ENCODE results near the gene MMP28. TPM values are rescaled to one million over a fixed set of nuclear protein-coding genes. Genes with fewer than 3 reads are reported as not detected.

Gene MMP28
- total and polyA plus RNA-seq, 2 donors (not counting 1 experiment from before 2014, with no cell fraction given) = 0.15 to 2.0 TPM

GRCh38 chr17:35728551-35728950 is 66.9 kb downstream of the MMP28 start:
- DNase-seq (no peak), ATAC-seq (ENCODE audit: low read depth) (no peak)
- POLR2A ChIA-PET = no interaction called here
- H3K4me1 Mint-ChIP-seq = peaks cover 15% of the 10 kb centered on the region
- Histone ChIP-seq H2AFZ (ENCODE audit: insufficient read depth, low read depth, low read length, poor library complexity, severe bottlenecking) (no peak overlapping the region), H3K4me3 (ENCODE audit: control extremely low read depth in 1 of 5, extremely low read depth in 1 of 5, insufficient read depth in 1 of 5, low read depth in 2 of 5, low read length in 4 of 5) (no peak overlapping the region), H3K36me3 (replicated peaks in 1 of 2; ENCODE audit: control extremely low read depth in 1 of 2, control insufficient read depth in 1 of 2, extremely low read depth in 1 of 2, insufficient read depth in 2 of 2, low read length in 1 of 2) (peaks cover 7 to 32% of the 10 kb centered on the region in 2 experiments), H3K27ac (ENCODE audit: low read length in 2 of 2) (no peak overlapping the region), H4K20me1 (ENCODE audit: control insufficient read depth, insufficient read depth, low read length, poor library complexity, severe bottlenecking) (no peaks in the 10 kb centered on the region), H3K4me2 (replicated peaks; ENCODE audit: low read depth, low read length, poor library complexity, severe bottlenecking) (no peak overlapping the region), H3K9ac (ENCODE audit: low read length) (no peak overlapping the region), H3K79me2 (ENCODE audit: control insufficient read depth, insufficient read depth, low read length) (no peaks in the 10 kb centered on the region), H3K9me3 (ENCODE audit: control extremely low read depth in 1 of 3, control insufficient read depth in 2 of 3, insufficient read depth in 1 of 3, low read length in 2 of 3) (no peaks in the 10 kb centered on the region), H3K27me3 (replicated peaks in 1 of 4; ENCODE audit: control extremely low read depth in 1 of 4, control insufficient read depth in 3 of 4, insufficient read depth in 4 of 4, low read length in 3 of 4) (peaks cover 0 to 12% (median 0%) of the 10 kb centered on the region in 4 experiments), H3K4me1 (ENCODE audit: control insufficient read depth in 2 of 2, insufficient read depth in 2 of 2, low read length in 2 of 2) (peaks cover 9 to 11% of the 10 kb centered on the region in 2 donors)
- H3K4me3 Mint-ChIP-seq = no peak overlapping the region
- peaks cover 11% of the 10 kb centered on the region for H3K27me3 Mint-ChIP-seq
- CTCF ChIA-PET = interaction anchor here (1.2 kb wide), 1 partner anchor 11 kb away, joined by 3 read pairs; no protein-coding TSS in a partner anchor
- no peaks in the 10 kb centered on the region for H3K9me3 Mint-ChIP-seq (ENCODE audit: insufficient read depth)
- whole genome bisulfite sequencing (ENCODE audit: insufficient coverage) = 92% methylated on average over 2 of the region's 3 CpGs
- intact Hi-C loops (cut with micrococcal nuclease) = no loop called here
- TF ChIP-seq, protein P1, sequence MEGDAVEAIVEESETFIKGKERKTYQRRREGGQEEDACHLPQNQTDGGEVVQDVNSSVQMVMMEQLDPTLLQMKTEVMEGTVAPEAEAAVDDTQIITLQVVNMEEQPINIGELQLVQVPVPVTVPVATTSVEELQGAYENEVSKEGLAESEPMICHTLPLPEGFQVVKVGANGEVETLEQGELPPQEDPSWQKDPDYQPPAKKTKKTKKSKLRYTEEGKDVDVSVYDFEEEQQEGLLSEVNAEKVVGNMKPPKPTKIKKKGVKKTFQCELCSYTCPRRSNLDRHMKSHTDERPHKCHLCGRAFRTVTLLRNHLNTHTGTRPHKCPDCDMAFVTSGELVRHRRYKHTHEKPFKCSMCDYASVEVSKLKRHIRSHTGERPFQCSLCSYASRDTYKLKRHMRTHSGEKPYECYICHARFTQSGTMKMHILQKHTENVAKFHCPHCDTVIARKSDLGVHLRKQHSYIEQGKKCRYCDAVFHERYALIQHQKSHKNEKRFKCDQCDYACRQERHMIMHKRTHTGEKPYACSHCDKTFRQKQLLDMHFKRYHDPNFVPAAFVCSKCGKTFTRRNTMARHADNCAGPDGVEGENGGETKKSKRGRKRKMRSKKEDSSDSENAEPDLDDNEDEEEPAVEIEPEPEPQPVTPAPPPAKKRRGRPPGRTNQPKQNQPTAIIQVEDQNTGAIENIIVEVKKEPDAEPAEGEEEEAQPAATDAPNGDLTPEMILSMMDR (IDR thresholded peaks at IDR 0.05) = no peak
- no peak for TF ChIP-seq EZH2 (IDR thresholded peaks at IDR 0.05; ENCODE audit: borderline replicate concordance, insufficient read depth, low read depth, low read length, poor library complexity, severe bottlenecking)
- no peak overlapping the region for H3K27ac Mint-ChIP-seq

GRCh38 chr17:35727635-35728034 is 67.8 kb downstream of the MMP28 start:
- no peak for DNase-seq
- Histone ChIP-seq H3K27ac (ENCODE audit: low read length in 2 of 2) (no peak overlapping the region), H3K4me3 (ENCODE audit: control extremely low read depth in 1 of 5, extremely low read depth in 1 of 5, insufficient read depth in 1 of 5, low read depth in 2 of 5, low read length in 4 of 5) (no peak overlapping the region), H2AFZ (ENCODE audit: insufficient read depth, low read depth, low read length, poor library complexity, severe bottlenecking) (no peak overlapping the region), H4K20me1 (ENCODE audit: control insufficient read depth, insufficient read depth, low read length, poor library complexity, severe bottlenecking) (no peaks in the 10 kb centered on the region), H3K36me3 (replicated peaks in 1 of 2; ENCODE audit: control extremely low read depth in 1 of 2, control insufficient read depth in 1 of 2, extremely low read depth in 1 of 2, insufficient read depth in 2 of 2, low read length in 1 of 2) (peaks cover 10 to 40% of the 10 kb centered on the region in 2 experiments), H3K9ac (ENCODE audit: low read length) (no peak overlapping the region), H3K4me1 (ENCODE audit: control insufficient read depth in 2 of 2, insufficient read depth in 2 of 2, low read length in 2 of 2) (peaks cover 9 to 11% of the 10 kb centered on the region in 2 donors), H3K79me2 (ENCODE audit: control insufficient read depth, insufficient read depth, low read length) (no peaks in the 10 kb centered on the region), H3K27me3 (replicated peaks in 1 of 4; ENCODE audit: control extremely low read depth in 1 of 4, control insufficient read depth in 3 of 4, insufficient read depth in 4 of 4, low read length in 3 of 4) (peaks cover 0 to 12% (median 0%) of the 10 kb centered on the region in 4 experiments), H3K9me3 (ENCODE audit: control extremely low read depth in 1 of 3, control insufficient read depth in 2 of 3, insufficient read depth in 1 of 3, low read length in 2 of 3) (no peaks in the 10 kb centered on the region), H3K4me2 (replicated peaks; ENCODE audit: low read depth, low read length, poor library complexity, severe bottlenecking) (no peak overlapping the region)
- no peaks in the 10 kb centered on the region for H3K9me3 Mint-ChIP-seq (ENCODE audit: insufficient read depth)
- peaks cover 15% of the 10 kb centered on the region for H3K4me1 Mint-ChIP-seq
- ATAC-seq (ENCODE audit: low read depth) = no peak
- WGBS (ENCODE audit: insufficient coverage) = 98% methylated on average over 5 of the region's 5 CpGs
- no peak for TF ChIP-seq EZH2 (IDR thresholded peaks at IDR 0.05; ENCODE audit: borderline replicate concordance, insufficient read depth, low read depth, low read length, poor library complexity, severe bottlenecking)
- TF ChIP-seq, protein P1 (IDR thresholded peaks at IDR 0.05) = no peak
- ChIA-PET CTCF (interaction anchor here (0.8 to 1.2 kb wide), 3 partner anchors 12 to 36 kb away, joined by 3 to 4 read pairs (median 3); no protein-coding TSS in a partner anchor), POLR2A (no interaction called here)
- intact Hi-C loops (cut with micrococcal nuclease) = no loop called here
- peaks cover 11% of the 10 kb centered on the region for H3K27me3 Mint-ChIP-seq
- H3K27ac Mint-ChIP-seq = no peak overlapping the region
- H3K4me3 Mint-ChIP-seq = no peak overlapping the region
